GM23338 (cell line): ENCODE data around the gene GTF3C2. TPM values are rescaled to one million over a fixed set of nuclear protein-coding genes. Genes with fewer than 3 reads are reported as not detected.

Experiments
- ATAC-seq: fragments of 200-7000 bp; cut with Tn5 transposase; 3 replicates; pipeline ENCODE4 v1.9.1; 2020
- DNase-seq: peaks from one replicate; pipeline ENCODE4 v3.0.0-alpha.2; 2015; ENCODE audit warnings: low spot score
- H2AFZ ChIP-seq: fragments of 200-600 bp; sonication (generic); 2 replicates; pipeline ENCODE4 v1.8.0; 2016; ENCODE audit warnings: antibody characterized with exemption, mild to moderate bottlenecking, moderate library complexity
- H3F3A ChIP-seq: fragments of 200-600 bp; sonication (generic); replicated peaks from 2 replicates; pipeline ENCODE4 v1.8.0; 2017; ENCODE audit warnings: antibody characterized with exemption, mixed run types, low read depth
- H3K27ac ChIP-seq: fragments of 200-600 bp; sonication (generic); 2 replicates; pipeline ENCODE4 v1.6.1; 2016; ENCODE audit warnings: low read depth
- H3K27me3 ChIP-seq: fragments of 200-600 bp; sonication (generic); 2 replicates; pipeline ENCODE4 v1.8.0; 2016; ENCODE audit warnings: mild to moderate bottlenecking, mixed run types, moderate library complexity; ENCODE audit not compliant: insufficient read depth
- H3K36me3 ChIP-seq: fragments of 200-600 bp; sonication (generic); 2 replicates; pipeline ENCODE4 v1.8.0; 2016; ENCODE audit warnings: mild to moderate bottlenecking; ENCODE audit not compliant: insufficient read depth
- H3K4me1 ChIP-seq: fragments of 200-600 bp; sonication (generic); 2 replicates; pipeline ENCODE4 v1.8.0; 2016; ENCODE audit warnings: mild to moderate bottlenecking, moderate library complexity; ENCODE audit not compliant: insufficient read depth
- H3K4me2 ChIP-seq: fragments of 200-600 bp; sonication (generic); 2 replicates; pipeline ENCODE4 v1.7.1; 2017; ENCODE audit warnings: mixed run types
- H3K4me3 ChIP-seq: fragments of 200-600 bp; sonication (generic); 2 replicates; pipeline ENCODE4 v1.6.1; 2016; ENCODE audit warnings: mixed run types
- H3K79me2 ChIP-seq: fragments of 200-600 bp; sonication (generic); replicated peaks from 2 replicates; pipeline ENCODE4 v1.8.0; 2017; ENCODE audit warnings: mild to moderate bottlenecking; ENCODE audit not compliant: insufficient read depth
- H3K9me2 ChIP-seq: fragments of 200-600 bp; sonication (generic); 2 replicates; pipeline ENCODE4 v1.8.0; 2017; ENCODE audit not compliant: insufficient read depth
- H4K20me1 ChIP-seq: fragments of 200-600 bp; sonication (generic); replicated peaks from 2 replicates; pipeline ENCODE4 v1.8.0; 2017; ENCODE audit warnings: mild to moderate bottlenecking; ENCODE audit not compliant: insufficient read depth
- H3K27ac Mint-ChIP-seq: 2 replicates; pipeline ENCODE4 v1.8.0; 2020; ENCODE audit warnings: inconsistent platforms, mild to moderate bottlenecking, moderate library complexity, mixed read lengths
- H3K27me3 Mint-ChIP-seq: 3 replicates; pipeline ENCODE4 v1.8.0; 2022; ENCODE audit warnings: low read depth, mild to moderate bottlenecking, moderate library complexity, mixed read lengths, inconsistent platforms; ENCODE audit not compliant: insufficient read depth, poor library complexity
- H3K36me3 Mint-ChIP-seq: 3 replicates; pipeline ENCODE4 v1.8.0; 2021; ENCODE audit warnings: low read depth, mild to moderate bottlenecking, inconsistent platforms, moderate library complexity, mixed read lengths
- H3K4me1 Mint-ChIP-seq: 3 replicates; pipeline ENCODE4 v1.8.0; 2020; ENCODE audit warnings: mild to moderate bottlenecking, inconsistent platforms, mixed read lengths
- H3K4me3 Mint-ChIP-seq: 3 replicates; pipeline ENCODE4 v1.8.0; 2021; ENCODE audit warnings: moderate library complexity, mild to moderate bottlenecking, inconsistent platforms, mixed read lengths
- H3K9me3 Mint-ChIP-seq: 3 replicates; pipeline ENCODE4 v1.8.0; 2020; ENCODE audit warnings: moderate library complexity, mild to moderate bottlenecking, inconsistent platforms, mixed read lengths
- CREB1 ChIP-seq: fragments of 250-450 bp; sonication (Bioruptor Pico); IDR thresholded peaks from 2 replicates; pipeline ENCODE4 v1.5.0; 2020; ENCODE audit warnings: low read depth, mild to moderate bottlenecking, moderate library complexity
- EZH2phosphoT487 ChIP-seq: fragments of 200-600 bp; sonication (generic); IDR thresholded peaks from one replicate; pipeline ENCODE4 v1.8.1; 2018; ENCODE audit warnings: antibody characterized with exemption; ENCODE audit not compliant: unreplicated experiment
- POLR2AphosphoS5 ChIP-seq: IDR thresholded peaks from 2 replicates; pipeline ENCODE4 v1.6.1; 2016; ENCODE audit warnings: antibody characterized with exemption, low read depth
- STAT1 ChIP-seq: IDR thresholded peaks from one replicate; pipeline ENCODE4 v1.6.1; 2016; ENCODE audit warnings: antibody characterized with exemption; ENCODE audit not compliant: unreplicated experiment
- ZNF114 ChIP-seq: fragments of 250-450 bp; sonication (Bioruptor Pico); IDR thresholded peaks from 2 replicates; pipeline ENCODE4 v1.5.0; 2020; ENCODE audit warnings: mild to moderate bottlenecking, moderate library complexity
- ZNF331 ChIP-seq: fragments of 250-450 bp; sonication (Bioruptor Pico); IDR thresholded peaks from 2 replicates; pipeline ENCODE4 v1.5.0; 2020; ENCODE audit warnings: low read depth, mild to moderate bottlenecking, moderate library complexity
- polyA plus RNA-seq: library from polyadenylated mRNA; unstranded; fragments of >200 nt; fragmentation: Nextera tagmentation; extraction: Ambion mirVana; gene quantifications from 2 replicates; pipeline ENCODE4 v1.2.1, GENCODE V29; 2016
- total RNA-seq: library from RNA; depleted of rRNA; stranded (reverse); fragments of >200 nt; shearing (Covaris generic); gene quantifications from 2 replicates; pipeline ENCODE4 v1.2.3, GENCODE V29; 2014
- TF ChIP-seq, protein P1 (sequence below): IDR thresholded peaks from 2 replicates; pipeline ENCODE4 v1.6.1; 2016; ENCODE audit warnings: antibody characterized with exemption
- TF ChIP-seq, protein P2 (sequence below): fragments of 250-450 bp; sonication (Bioruptor Pico); IDR thresholded peaks from 2 replicates; pipeline ENCODE4 v1.5.0; 2020; ENCODE audit warnings: mild to moderate bottlenecking, moderate library complexity
- TF ChIP-seq, protein P3 (sequence below), 2 experiments: fragments of 200-600 bp in 1 of 2; sonication (generic) in 1 of 2; conservative IDR thresholded peaks; 2 replicates each; pipeline versions ENCODE4 v1.5.1 to v1.6.1; 2016 to 2017; ENCODE audit warnings: antibody characterized with exemption in 2 of 2, low read depth in 2 of 2, mild to moderate bottlenecking in 2 of 2, moderate library complexity in 1 of 2

Gene GTF3C2
- total and polyA plus RNA-seq, 2 experiments from 2014 or later: 69.1 to 118 TPM

DNA sequence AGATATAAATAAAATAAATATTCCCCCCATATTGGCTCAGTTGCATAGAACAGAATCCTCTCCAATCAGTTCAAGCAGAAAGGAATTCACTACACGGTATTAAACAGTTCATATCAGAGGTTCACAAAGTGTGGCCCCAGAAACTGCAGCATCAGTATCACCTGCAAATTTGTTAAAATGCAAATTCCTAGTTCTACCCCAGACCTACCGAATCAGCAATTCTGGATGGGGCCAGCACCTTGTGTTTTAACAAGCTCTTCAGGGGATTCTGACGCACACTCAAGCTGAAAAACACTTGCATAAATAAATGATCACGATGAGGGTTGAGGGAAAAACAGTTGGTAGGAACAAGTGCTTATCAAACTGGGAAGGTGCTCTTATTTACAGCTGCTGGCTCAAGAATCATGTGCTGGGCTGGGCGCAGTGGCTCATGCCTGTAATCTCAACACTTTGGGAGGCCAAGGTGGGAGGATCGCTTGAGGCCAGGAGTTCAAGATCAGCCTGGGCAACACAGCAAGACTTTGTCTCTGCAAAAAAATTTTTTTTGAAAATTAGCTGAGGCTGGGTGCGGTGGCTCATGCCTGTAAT lies 6.4 kb downstream of the GTF3C2 start (continued):
- no peak for TF ChIP-seq STAT1

DNA sequence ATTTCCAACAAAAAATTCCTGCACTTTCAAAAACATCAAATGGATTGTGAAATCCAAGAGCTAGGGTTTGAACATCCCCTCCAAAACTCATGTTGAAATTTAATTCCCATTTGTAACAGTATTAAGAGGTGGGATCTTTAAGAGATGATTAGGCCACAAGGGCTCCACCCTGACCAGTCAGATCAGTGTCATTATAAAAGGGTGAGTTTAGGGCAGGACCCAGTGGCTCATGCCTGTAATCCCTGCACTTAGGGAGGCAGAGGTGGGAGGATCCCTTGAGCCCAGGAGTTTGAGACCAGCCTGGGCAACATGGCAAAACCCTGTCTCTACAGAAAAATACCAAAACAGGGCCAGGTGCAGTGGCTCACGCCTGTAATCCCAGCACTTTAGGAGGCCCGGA lies 8.9 kb downstream of the GTF3C2 start:
- Histone ChIP-seq H3K27ac (no peak overlapping the region), H3K4me3 (no peak overlapping the region), H3K4me1 (peaks cover 10% of the 10 kb centered on the region), H4K20me1 (peaks cover 42% of the 10 kb centered on the region), H3K27me3 (no peaks in the 10 kb centered on the region), H3K4me2 (no peak overlapping the region), H2AFZ (no peak overlapping the region), H3F3A (no peaks in the 10 kb centered on the region), H3K9me2 (no peaks in the 10 kb centered on the region), H3K36me3 (peaks cover 17% of the 10 kb centered on the region), H3K79me2 (peaks cover 97% of the 10 kb centered on the region)
- peaks cover 24% of the 10 kb centered on the region for H3K36me3 Mint-ChIP-seq
- H3K4me1 Mint-ChIP-seq: peaks cover 9% of the 10 kb centered on the region; the same call in 2 of the 3 replicates
- TF ChIP-seq STAT1 (no peak), ZNF331 (CRISPR knock-in tag) (no peak), POLR2AphosphoS5 (no peak), CREB1 (CRISPR knock-in tag) (no peak)
- H3K27me3 Mint-ChIP-seq: peaks cover 2% of the 10 kb centered on the region
- H3K27ac Mint-ChIP-seq: no peak overlapping the region
- no peaks in the 10 kb centered on the region for H3K9me3 Mint-ChIP-seq
- DNase-seq: no peak
- no peak overlapping the region for H3K4me3 Mint-ChIP-seq
- no peak for ATAC-seq

DNA sequence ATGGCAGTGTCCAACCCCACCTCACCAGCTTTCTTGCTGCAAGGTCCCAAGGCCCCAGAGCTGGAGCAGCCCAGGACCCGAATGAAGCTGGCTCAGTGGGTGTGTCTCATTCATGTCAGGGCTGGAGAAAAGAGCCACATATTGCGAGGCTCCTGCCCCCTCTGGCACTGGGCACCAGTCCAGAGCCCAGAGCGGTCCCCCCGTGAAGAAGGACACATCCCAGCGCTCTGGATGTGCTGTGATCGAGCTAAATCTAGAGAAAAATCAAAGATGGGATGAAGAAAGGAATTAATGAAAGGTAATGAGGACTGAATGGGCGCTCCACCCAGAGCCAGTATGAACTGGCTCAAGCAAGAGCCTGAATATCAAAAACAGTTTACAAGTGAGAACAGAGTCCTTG lies 20.4 kb downstream of the GTF3C2 start:
- H3K4me2 ChIP-seq: no peak overlapping the region
- Mint-ChIP-seq H3K4me1 (no peaks in the 10 kb centered on the region), H3K36me3 (peaks cover 82% of the 10 kb centered on the region), H3K27ac (no peak overlapping the region), H3K9me3 (no peaks in the 10 kb centered on the region), H3K27me3 (peaks cover 8% of the 10 kb centered on the region), H3K4me3 (no peak overlapping the region)
- H3K27ac ChIP-seq: no peak overlapping the region
- H3K36me3 ChIP-seq: peaks cover 62% of the 10 kb centered on the region
- H3K79me2 ChIP-seq: no peaks in the 10 kb centered on the region
- H3K4me1 ChIP-seq: no peaks in the 10 kb centered on the region
- DNase-seq: no peak
- no peak for ATAC-seq
- H3K9me2 ChIP-seq: no peaks in the 10 kb centered on the region
- H3K4me3 ChIP-seq: no peak overlapping the region
- peaks cover 8% of the 10 kb centered on the region for H4K20me1 ChIP-seq
- no peaks in the 10 kb centered on the region for H3F3A ChIP-seq
- no peak overlapping the region for H2AFZ ChIP-seq
- no peaks in the 10 kb centered on the region for H3K27me3 ChIP-seq
- TF ChIP-seq, protein P1, sequence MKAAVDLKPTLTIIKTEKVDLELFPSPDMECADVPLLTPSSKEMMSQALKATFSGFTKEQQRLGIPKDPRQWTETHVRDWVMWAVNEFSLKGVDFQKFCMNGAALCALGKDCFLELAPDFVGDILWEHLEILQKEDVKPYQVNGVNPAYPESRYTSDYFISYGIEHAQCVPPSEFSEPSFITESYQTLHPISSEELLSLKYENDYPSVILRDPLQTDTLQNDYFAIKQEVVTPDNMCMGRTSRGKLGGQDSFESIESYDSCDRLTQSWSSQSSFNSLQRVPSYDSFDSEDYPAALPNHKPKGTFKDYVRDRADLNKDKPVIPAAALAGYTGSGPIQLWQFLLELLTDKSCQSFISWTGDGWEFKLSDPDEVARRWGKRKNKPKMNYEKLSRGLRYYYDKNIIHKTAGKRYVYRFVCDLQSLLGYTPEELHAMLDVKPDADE: no peak
- TF ChIP-seq, protein P2, sequence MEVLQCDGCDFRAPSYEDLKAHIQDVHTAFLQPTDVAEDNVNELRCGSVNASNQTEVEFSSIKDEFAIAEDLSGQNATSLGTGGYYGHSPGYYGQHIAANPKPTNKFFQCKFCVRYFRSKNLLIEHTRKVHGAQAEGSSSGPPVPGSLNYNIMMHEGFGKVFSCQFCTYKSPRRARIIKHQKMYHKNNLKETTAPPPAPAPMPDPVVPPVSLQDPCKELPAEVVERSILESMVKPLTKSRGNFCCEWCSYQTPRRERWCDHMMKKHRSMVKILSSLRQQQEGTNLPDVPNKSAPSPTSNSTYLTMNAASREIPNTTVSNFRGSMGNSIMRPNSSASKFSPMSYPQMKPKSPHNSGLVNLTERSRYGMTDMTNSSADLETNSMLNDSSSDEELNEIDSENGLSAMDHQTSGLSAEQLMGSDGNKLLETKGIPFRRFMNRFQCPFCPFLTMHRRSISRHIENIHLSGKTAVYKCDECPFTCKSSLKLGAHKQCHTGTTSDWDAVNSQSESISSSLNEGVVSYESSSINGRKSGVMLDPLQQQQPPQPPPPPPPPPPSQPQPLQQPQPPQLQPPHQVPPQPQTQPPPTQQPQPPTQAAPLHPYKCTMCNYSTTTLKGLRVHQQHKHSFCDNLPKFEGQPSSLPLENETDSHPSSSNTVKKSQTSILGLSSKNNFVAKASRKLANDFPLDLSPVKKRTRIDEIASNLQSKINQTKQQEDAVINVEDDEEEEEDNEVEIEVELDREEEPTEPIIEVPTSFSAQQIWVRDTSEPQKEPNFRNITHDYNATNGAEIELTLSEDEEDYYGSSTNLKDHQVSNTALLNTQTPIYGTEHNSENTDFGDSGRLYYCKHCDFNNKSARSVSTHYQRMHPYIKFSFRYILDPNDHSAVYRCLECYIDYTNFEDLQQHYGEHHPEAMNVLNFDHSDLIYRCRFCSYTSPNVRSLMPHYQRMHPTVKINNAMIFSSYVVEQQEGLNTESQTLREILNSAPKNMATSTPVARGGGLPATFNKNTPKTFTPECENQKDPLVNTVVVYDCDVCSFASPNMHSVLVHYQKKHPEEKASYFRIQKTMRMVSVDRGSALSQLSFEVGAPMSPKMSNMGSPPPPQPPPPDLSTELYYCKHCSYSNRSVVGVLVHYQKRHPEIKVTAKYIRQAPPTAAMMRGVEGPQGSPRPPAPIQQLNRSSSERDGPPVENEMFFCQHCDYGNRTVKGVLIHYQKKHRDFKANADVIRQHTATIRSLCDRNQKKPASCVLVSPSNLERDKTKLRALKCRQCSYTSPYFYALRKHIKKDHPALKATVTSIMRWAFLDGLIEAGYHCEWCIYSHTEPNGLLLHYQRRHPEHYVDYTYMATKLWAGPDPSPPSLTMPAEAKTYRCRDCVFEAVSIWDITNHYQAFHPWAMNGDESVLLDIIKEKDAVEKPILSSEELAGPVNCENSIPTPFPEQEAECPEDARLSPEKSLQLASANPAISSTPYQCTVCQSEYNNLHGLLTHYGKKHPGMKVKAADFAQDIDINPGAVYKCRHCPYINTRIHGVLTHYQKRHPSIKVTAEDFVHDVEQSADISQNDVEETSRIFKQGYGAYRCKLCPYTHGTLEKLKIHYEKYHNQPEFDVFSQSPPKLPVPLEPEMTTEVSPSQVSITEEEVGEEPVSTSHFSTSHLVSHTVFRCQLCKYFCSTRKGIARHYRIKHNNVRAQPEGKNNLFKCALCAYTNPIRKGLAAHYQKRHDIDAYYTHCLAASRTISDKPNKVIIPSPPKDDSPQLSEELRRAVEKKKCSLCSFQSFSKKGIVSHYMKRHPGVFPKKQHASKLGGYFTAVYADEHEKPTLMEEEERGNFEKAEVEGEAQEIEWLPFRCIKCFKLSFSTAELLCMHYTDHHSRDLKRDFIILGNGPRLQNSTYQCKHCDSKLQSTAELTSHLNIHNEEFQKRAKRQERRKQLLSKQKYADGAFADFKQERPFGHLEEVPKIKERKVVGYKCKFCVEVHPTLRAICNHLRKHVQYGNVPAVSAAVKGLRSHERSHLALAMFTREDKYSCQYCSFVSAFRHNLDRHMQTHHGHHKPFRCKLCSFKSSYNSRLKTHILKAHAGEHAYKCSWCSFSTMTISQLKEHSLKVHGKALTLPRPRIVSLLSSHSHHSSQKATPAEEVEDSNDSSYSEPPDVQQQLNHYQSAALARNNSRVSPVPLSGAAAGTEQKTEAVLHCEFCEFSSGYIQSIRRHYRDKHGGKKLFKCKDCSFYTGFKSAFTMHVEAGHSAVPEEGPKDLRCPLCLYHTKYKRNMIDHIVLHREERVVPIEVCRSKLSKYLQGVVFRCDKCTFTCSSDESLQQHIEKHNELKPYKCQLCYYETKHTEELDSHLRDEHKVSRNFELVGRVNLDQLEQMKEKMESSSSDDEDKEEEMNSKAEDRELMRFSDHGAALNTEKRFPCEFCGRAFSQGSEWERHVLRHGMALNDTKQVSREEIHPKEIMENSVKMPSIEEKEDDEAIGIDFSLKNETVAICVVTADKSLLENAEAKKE (CRISPR knock-in tag): no peak
- TF ChIP-seq POLR2AphosphoS5 (no peak), ZNF331 (CRISPR knock-in tag) (no peak), STAT1 (no peak), EZH2phosphoT487 (no peak), ZNF114 (CRISPR knock-in tag) (no peak)
- TF ChIP-seq, protein P3, sequence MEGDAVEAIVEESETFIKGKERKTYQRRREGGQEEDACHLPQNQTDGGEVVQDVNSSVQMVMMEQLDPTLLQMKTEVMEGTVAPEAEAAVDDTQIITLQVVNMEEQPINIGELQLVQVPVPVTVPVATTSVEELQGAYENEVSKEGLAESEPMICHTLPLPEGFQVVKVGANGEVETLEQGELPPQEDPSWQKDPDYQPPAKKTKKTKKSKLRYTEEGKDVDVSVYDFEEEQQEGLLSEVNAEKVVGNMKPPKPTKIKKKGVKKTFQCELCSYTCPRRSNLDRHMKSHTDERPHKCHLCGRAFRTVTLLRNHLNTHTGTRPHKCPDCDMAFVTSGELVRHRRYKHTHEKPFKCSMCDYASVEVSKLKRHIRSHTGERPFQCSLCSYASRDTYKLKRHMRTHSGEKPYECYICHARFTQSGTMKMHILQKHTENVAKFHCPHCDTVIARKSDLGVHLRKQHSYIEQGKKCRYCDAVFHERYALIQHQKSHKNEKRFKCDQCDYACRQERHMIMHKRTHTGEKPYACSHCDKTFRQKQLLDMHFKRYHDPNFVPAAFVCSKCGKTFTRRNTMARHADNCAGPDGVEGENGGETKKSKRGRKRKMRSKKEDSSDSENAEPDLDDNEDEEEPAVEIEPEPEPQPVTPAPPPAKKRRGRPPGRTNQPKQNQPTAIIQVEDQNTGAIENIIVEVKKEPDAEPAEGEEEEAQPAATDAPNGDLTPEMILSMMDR (conservative IDR thresholded peaks at IDR 0.05; ENCODE audit: low read depth in 2 of 2): no peak
